SK-N-SH (cell line): Measurements from ENCODE around the gene MAP2.

Experiments
- CTCF ChIP-seq: fragments of 200-600 bp; sonication (generic); IDR thresholded peaks from 2 replicates; pipeline ENCODE4 v1.6.1; 2017; ENCODE audit warnings: antibody characterized with exemption, mild to moderate bottlenecking, moderate library complexity
- EP300 ChIP-seq, 2 experiments: IDR thresholded peaks; 2 replicates each; pipeline versions ENCODE4 v1.4.0 to v1.6.1; 2012; ENCODE audit warnings: borderline replicate concordance in 1 of 2, low read depth in 1 of 2, low read length in 1 of 2
- EZH2phosphoT487 ChIP-seq: fragments of 200-600 bp; sonication (generic); IDR thresholded peaks from 2 replicates; pipeline ENCODE4 v1.6.1; 2017; ENCODE audit warnings: low read depth, mixed run types, mild to moderate bottlenecking, antibody characterized with exemption, moderate library complexity, borderline replicate concordance
- GABPA ChIP-seq: IDR thresholded peaks from 2 replicates; pipeline ENCODE4 v1.4.0; 2012; ENCODE audit warnings: low read depth, mild to moderate bottlenecking
- JUND ChIP-seq: IDR thresholded peaks from 2 replicates; pipeline ENCODE4 v1.4.0; 2012
- RAD21 ChIP-seq: IDR thresholded peaks from 2 replicates; pipeline ENCODE4 v1.6.1; 2012; ENCODE audit warnings: mild to moderate bottlenecking, low read length
- TAF1 ChIP-seq: IDR thresholded peaks from 2 replicates; pipeline ENCODE4 v1.6.1; 2012; ENCODE audit warnings: low read depth, mild to moderate bottlenecking, low read length, moderate library complexity, borderline replicate concordance
- USF2 ChIP-seq: fragments of 150-350 bp; IDR thresholded peaks from 2 replicates; pipeline ENCODE4 v1.6.1; 2017; ENCODE audit warnings: antibody characterized with exemption, low read length, low read depth, borderline replicate concordance
- YY1 ChIP-seq: IDR thresholded peaks from 2 replicates; pipeline ENCODE4 v1.4.0; 2012; ENCODE audit warnings: low read depth, mild to moderate bottlenecking
- ZBTB33 ChIP-seq: IDR thresholded peaks from 2 replicates; pipeline ENCODE4 v1.4.0; 2012; ENCODE audit warnings: low read depth, borderline replicate concordance

GRCh38 chr2:209547726-209548125 is 123.9 kb downstream of the MAP2 start:
- TF ChIP-seq CTCF: no peak
- TF ChIP-seq EZH2phosphoT487: no peak
- TF ChIP-seq ZBTB33: no peak
- no peak for TF ChIP-seq GABPA
- no peak for TF ChIP-seq YY1
- TF ChIP-seq RAD21: no peak
- no peak for TF ChIP-seq EP300 (IDR thresholded peaks at IDR 0.05; ENCODE audit: borderline replicate concordance in 1 of 2, low read depth in 1 of 2, low read length in 1 of 2)
- TF ChIP-seq TAF1: no peak
- no peak for TF ChIP-seq USF2
- TF ChIP-seq JUND: no peak
